ENCODE data around the gene APBA2. TPM values are rescaled to one million over a fixed set of nuclear protein-coding genes. Genes with fewer than 3 reads are reported as not detected.
"Not testable (repeated sequence)": the region's sequence is repeated elsewhere in the genome, so short reads cannot be mapped to it uniquely, and the experiment has no call there.

Gene APBA2
- total RNA-seq, 1 donor from 2014 or later = 42.1 TPM

GRCh38 chr15:28997791-28998190 is 112.0 kb downstream of the APBA2 start:
- DNase-seq (ENCODE audit: low read depth, low spot score) = no peak

- no peak for DNase-seq (ENCODE audit: low read depth, low spot score)
Measured at GRCh38 chr15:28998511-28998910, 112.7 kb downstream of the APBA2 start.

- no peak for DNase-seq (ENCODE audit: low read depth, low spot score)
Measured at GRCh38 chr15:29003191-29003839, 117.5 kb downstream of the APBA2 start.

- DNase-seq (ENCODE audit: low read depth, low spot score) = no peak
Measured at GRCh38 chr15:29003840-29004233, 118.1 kb downstream of the APBA2 start.

GRCh38 chr15:29005931-29006330 is 120.2 kb downstream of the APBA2 start:
- DNase-seq (ENCODE audit: low read depth, low spot score) = no peak

GRCh38 chr15:29008846-29009245 is 123.1 kb downstream of the APBA2 start:
- DNase-seq (ENCODE audit: low read depth, low spot score) = no peak

- DNase-seq (ENCODE audit: low read depth, low spot score) = no peak
Measured at GRCh38 chr15:29012097-29012496, 126.3 kb downstream of the APBA2 start.

- DNase-seq (ENCODE audit: low read depth, low spot score) = no peak
Measured at GRCh38 chr15:29014493-29014892, 128.7 kb downstream of the APBA2 start.

- no peak for DNase-seq (ENCODE audit: low read depth, low spot score)
Measured at GRCh38 chr15:29016518-29016917, 130.7 kb downstream of the APBA2 start.

- DNase-seq (ENCODE audit: low read depth, low spot score) = no peak
Measured at GRCh38 chr15:29018120-29018805, 132.5 kb downstream of the APBA2 start.

- no peak for DNase-seq (ENCODE audit: low read depth, low spot score)
Measured at GRCh38 chr15:29018995-29019976, 133.5 kb downstream of the APBA2 start.

GRCh38 chr15:29021857-29022256 is 136.1 kb downstream of the APBA2 start:
- peak; percentile 8 for DNase-seq (ENCODE audit: low read depth, low spot score)

GRCh38 chr15:29024662-29025061 is 138.9 kb downstream of the APBA2 start:
- no peak for DNase-seq (ENCODE audit: low read depth, low spot score)

GRCh38 chr15:29025411-29025810 is 139.6 kb downstream of the APBA2 start:
- DNase-seq (ENCODE audit: low read depth, low spot score) = not testable (repeated sequence)

GRCh38 chr15:29028158-29028557 is 142.4 kb downstream of the APBA2 start:
- DNase-seq (ENCODE audit: low read depth, low spot score) = not testable (repeated sequence)

- no peak for DNase-seq (ENCODE audit: low read depth, low spot score)
Measured at GRCh38 chr15:29029651-29030195, 143.9 kb downstream of the APBA2 start.

- no peak for DNase-seq (ENCODE audit: low read depth, low spot score)
Measured at GRCh38 chr15:29031502-29032228, 145.9 kb downstream of the APBA2 start.

- no peak for DNase-seq (ENCODE audit: low read depth, low spot score)
Measured at GRCh38 chr15:29032229-29032625, 146.5 kb downstream of the APBA2 start.

GRCh38 chr15:29032751-29033150 is 147.0 kb downstream of the APBA2 start:
- DNase-seq (ENCODE audit: low read depth, low spot score) = no peak

GRCh38 chr15:29034151-29034550 is 148.4 kb downstream of the APBA2 start:
- no peak for DNase-seq (ENCODE audit: low read depth, low spot score)

Data from pulmonary artery endothelial cell (primary cell).